Measurements from ENCODE around the gene HSBP1. TPM values are rescaled to one million over a fixed set of nuclear protein-coding genes. Genes with fewer than 3 reads are reported as not detected.

The HSBP1 gene
- total and polyA plus RNA-seq, 2 of the 8 experiments (the other 6 are each of a cell fraction or from before 2014, with no cell fraction given): 78.4 to 219 TPM

GRCh38 chr16:83856792-83857191 is 49.0 kb downstream of the HSBP1 start (continued):
- no peak for TF ChIP-seq SP2 (IDR thresholded peaks at IDR 0.05; ENCODE audit: low read length)
- TF ChIP-seq EZH2 (IDR thresholded peaks at IDR 0.05; ENCODE audit: low read depth, low read length, severe bottlenecking): no peak

All from H1 (cell line).